GM23248 (cell line): ENCODE data around the gene PCCA.

Source experiments
- EZH2 ChIP-seq: fragments of 200-600 bp; sonication (generic); IDR thresholded peaks from 2 replicates; pipeline ENCODE4 v1.6.1; 2018; ENCODE audit warnings: antibody characterized with exemption, mild to moderate bottlenecking; ENCODE audit not compliant: insufficient read depth, poor library complexity, severe bottlenecking
- EZH2phosphoT487 ChIP-seq: fragments of 200-600 bp; sonication (generic); IDR thresholded peaks from 2 replicates; pipeline ENCODE4 v1.6.1; 2018; ENCODE audit warnings: antibody characterized with exemption, moderate library complexity, mild to moderate bottlenecking, low read depth; ENCODE audit not compliant: insufficient read depth

DNA sequence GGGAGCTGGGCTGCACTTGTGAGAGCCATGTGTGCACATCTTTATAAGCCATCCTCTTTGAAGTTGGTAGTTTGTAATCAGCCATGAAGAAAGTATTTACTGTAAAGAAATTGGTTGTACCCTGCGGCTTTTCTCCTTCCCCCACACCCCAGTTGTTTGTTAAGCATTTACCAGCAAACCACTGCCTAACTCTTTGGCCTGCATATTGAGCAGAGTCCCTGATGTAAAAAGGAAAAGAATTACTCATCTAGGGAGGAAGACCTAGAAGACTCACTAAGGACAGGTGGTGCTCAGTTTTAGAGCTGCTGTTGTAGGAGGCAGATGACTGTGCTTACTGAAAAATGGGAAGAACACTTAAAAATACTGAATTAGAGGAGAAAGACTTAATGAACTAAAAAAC lies 245.3 kb downstream of the PCCA start:
- TF ChIP-seq EZH2 (no peak), EZH2phosphoT487 (no peak)
